CD4-positive, alpha-beta T cell treated with Interleukin-10 for 1 hour (primary cell): Measurements from ENCODE around the gene AHNAK2.
"Not testable (repeated sequence)": the region's sequence is repeated elsewhere in the genome, so short reads cannot be mapped to it uniquely, and the experiment has no call there.

Experiments used
- DNase-seq: peaks from one replicate; pipeline ENCODE4 v3.0.0-alpha.2; 2020

AHNAK2 gene

GRCh38 chr14:104924421-104925213 lies 53.6 kb downstream of the AHNAK2 start, which contains the start of gene PLD4:
Gene PLD4, plus strand, starts transcription at chr14:104924879. Its CDS starts 2,262 bp downstream, at chr14:104927141.
- no peak for DNase-seq

DNA sequence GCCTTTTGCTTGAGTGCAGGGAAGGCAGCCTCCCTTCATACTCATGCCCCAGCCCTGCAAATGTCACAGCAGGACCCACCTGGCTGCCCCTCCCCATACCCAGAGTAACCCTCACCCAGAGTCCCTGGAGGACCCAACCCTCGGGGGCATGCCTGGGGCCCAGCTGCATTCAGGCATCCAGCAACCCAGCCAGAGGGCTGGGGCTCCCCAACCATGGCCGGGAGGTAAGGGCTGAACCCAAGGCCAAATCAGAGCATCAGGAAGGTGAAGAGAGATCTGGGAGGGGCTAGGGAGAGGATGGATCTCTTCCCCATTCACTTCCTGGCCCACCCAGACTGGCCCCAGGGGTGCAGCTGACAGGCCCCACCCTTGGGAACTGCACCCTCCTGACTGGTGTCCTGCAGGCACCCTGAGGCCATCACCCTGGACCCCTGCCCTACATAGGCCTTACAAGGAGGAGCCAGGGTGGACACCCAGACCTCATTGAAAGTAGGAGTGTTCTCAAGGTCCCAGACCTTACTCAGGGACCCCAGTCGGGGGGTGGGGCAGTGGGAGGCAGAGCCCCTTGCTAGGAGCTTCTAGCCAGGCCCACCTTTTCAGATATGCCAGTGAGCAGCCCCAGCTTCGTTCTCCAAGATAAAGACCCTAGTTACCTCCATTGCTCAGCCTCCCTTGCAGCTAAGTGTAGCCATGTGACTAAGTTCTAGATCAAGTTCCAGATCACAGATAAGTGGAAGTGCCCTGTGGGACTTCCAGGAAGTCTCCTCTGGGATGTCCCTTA lies 54.3 kb downstream of the AHNAK2 start:
- DNase-seq = no peak

DNA sequence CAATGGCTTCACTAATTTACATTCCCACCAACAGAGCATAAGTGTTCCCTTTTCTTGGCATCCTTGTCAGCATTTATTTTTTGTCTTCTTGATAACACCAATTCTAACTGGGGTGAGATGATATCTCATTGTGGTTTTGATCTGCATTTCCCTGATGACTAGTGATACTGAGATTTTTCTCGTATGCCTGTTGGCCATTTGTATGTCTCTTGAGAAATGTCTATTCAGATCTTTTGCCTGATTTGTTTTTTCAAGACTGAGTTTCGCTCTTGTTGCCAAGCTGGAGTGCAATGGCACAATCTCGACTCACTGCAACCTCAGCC lies 58.2 kb downstream of the AHNAK2 start:
- no peak for DNase-seq

DNA sequence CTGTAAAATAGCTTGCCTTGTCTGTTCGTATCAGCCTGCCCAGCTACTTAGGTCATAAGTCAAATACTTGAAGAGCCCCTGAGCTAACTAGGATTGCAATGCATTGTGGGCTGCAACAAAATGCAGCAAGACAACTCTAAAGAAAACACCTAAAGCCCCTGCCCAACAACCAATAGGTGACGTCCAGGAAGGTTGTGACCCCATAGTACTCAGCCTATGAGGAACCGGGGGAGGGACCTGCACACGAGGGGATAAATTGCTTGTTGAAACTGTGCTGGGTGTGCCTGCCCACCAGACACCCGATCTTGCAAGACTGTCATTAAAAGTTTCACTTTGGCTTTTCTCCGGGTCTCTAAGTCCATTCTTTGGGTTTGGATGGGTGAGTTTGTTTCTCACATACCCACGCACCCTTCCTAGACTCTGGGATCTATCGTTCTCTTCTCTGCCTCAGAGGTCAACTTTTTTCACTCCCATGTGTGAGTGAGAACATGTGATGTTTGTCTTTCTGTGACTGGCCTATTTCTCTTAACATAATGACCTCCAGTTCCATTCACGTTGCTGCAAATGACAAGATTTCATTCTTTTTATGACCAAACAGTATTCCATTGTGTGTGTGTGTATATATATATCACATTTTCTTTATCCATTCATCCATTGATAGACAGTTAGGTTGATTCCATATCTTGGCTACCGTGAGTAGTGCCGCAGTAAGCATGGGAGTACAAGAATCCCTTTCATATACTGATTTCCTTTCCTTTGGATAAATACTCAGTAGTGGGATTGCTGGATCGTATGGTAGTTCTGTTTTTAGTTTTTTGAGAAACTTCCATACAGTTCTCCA lies 58.8 kb downstream of the AHNAK2 start:
- DNase-seq = not testable (repeated sequence)

- no peak for DNase-seq
Observed at GRCh38 chr14:104917993-104918392, 60.2 kb downstream of the AHNAK2 start.

GRCh38 chr14:104917116-104917515 lies 61.1 kb downstream of the AHNAK2 start:
- no peak for DNase-seq

GRCh38 chr14:104913435-104913834 lies 64.7 kb downstream of the AHNAK2 start:
- no peak for DNase-seq

DNA sequence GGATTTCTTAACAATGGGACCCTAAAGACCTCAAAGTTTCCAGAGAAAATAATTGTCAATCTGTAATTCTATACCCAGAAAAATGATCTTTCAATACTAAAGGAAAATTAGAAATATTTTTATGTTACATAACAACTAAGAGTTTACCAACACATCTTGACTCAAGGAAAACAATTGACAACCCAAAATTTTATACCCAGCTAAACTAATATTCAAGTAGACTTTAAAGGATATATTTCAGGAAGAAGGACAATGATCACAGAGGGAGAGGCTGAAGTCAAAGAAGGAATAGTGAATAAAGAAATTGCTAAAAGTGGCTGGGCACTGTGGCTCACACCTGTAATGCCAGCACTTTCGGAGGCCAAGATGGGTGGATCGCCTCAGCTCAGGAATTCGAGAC lies 66.1 kb downstream of the AHNAK2 start:
- no peak for DNase-seq

DNA sequence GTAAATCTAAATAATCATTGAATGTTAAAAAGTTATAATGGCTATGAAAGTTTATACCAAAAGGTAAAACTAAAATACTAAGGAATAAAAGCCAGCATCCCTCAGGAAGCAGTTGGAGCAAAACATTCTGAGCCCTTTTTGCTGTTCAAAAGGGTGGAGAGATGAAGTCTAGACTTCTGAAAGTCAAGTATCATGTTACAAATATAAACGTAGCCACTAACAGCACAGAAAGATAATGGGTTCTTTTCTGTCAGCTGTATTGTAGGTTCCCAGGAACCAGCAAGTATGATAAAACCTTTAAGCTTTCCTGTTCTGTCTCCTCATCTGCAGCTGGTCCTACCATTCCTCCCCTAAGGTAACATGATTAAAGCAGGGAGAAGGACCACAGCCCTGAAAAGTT lies 69.9 kb downstream of the AHNAK2 start:
- DNase-seq = no peak

DNA sequence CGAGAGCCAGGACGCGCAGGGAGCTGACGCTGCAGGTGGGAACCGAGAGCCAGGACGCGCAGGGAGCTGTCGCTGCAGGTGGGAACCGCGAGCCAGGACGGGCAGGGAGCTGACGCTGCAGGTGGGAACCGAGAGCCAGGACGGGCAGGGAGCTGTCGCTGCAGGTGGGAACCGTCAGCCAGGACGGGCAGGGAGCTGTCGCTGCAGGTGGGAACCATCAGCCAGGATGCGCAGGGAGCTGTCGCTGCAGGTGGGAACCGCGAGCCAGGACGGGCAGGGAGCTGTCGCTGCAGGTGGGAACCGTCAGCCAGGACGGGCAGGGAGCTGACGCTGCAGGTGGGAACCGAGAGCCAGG lies 72.6 kb downstream of the AHNAK2 start:
- not testable (repeated sequence) for DNase-seq

- DNase-seq = not testable (repeated sequence)
Observed at GRCh38 chr14:104904650-104905578, 73.3 kb downstream of the AHNAK2 start.

DNA sequence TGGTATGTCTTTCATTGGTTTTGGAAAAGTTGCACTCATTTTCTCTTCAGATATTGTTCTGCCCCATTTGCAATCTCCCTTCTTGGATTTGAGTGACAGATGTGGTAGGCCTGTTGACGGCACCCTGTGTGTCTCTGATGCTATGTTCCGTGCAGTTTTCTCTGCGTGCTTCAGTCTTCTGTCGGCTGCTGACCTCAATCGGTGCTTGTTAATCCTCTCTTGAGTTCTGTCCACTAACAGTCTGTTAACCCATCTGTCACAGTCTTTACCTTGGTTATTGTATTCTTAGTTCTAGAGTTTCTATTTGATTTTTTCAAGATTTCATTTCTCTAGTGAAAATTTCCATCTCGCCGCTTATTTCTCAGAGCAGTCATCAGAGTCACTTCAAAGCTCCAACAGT lies 74.2 kb downstream of the AHNAK2 start:
- DNase-seq = no peak

- DNase-seq = no peak
Observed at GRCh38 chr14:104900639-104901512, 77.3 kb downstream of the AHNAK2 start.

DNA sequence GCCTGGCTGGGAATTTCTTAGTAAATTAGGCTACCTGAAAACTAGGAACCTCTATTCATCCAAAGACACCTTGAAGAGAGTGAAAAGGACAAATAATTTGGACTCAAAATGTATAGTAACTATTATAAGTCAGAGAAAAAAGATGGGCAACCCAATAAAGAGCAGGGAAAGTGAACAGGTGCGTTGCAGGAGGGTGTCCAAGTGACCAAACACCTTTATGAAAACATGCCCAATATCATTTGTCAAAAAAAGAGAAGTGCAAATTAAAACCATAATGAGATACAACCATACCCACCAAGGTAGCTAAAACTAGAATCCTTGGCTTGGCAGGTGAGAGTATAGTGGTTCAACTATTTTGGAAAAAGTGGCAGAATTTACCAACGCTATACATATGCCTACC lies 78.4 kb downstream of the AHNAK2 start:
- no peak for DNase-seq

- DNase-seq = no peak
Observed at GRCh38 chr14:104898870-104899510, 79.2 kb downstream of the AHNAK2 start.

DNA sequence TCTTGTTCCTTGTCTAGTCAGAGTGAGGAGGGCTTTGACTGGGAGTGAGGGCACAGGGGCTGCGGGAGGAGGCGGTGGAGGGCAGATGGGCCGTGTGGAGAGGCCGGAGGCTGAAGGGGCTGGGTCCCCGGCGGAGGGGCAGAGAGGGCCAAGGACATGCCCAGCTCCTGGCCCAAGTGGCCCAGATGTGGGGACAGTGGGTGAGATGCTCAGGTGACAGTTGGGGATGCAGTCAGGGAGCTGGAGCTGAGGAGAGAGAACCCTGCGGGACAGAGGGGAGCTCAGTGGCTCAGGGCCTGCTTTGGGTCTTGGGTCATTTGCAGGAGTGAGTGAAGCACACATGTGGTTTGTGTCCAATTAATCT lies 80.0 kb downstream of the AHNAK2 start:
- no peak for DNase-seq

- DNase-seq = no peak
Observed at GRCh38 chr14:104897330-104898194, 80.6 kb downstream of the AHNAK2 start.

DNA sequence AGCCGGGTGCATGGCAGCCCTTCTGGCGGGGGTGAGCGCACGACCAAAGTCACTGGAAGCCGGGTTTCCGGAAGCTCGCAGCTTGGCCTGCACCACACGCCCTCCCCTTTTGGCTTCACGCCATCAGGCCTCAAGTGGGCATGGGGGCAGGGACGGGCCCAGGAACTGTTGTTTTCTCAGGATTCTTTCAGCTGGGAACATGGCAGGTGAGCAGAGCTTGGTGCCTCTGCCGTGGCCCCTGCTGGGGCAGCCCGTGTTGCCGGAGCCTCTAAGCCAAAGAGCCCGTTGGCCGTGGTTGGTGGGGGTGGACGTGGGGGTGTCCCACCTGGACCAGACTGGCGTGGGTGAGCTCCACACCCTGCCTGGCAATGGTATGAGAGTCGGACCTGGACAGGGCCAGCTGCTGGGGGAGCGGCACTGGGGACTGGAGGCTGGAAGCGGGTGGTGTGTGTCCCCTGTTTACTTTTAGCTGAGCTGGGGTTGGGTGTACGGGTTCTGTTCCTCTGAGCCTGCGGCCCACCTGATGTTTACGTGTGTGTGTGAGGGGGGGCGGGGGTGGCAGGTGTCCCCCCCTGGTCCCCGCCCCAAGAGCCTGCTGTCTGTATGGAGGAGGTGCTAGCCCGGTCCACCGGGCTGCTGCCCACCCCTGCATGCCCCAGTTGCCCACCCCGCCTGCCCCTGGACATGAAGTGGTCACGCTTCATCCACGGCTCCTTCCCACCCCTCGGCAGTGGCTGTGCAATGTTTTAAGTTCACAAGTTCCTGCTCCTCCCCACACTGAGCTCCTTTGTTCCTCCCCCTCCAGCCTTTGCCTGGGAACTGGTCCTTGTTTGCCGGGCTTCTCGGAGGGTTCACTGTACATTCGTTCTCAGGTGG lies 82.2 kb downstream of the AHNAK2 start:
- no peak for DNase-seq
